ENCODE measurements around the gene SELENOM. TPM values are rescaled to one million over a fixed set of nuclear protein-coding genes. Genes with fewer than 3 reads are reported as not detected.
"Not testable (repeated sequence)": the region's sequence is repeated elsewhere in the genome, so short reads cannot be mapped to it uniquely, and the experiment has no call there.

The SELENOM gene
- total RNA-seq, 1 donor from 2014 or later, result 3.7 TPM

DNA sequence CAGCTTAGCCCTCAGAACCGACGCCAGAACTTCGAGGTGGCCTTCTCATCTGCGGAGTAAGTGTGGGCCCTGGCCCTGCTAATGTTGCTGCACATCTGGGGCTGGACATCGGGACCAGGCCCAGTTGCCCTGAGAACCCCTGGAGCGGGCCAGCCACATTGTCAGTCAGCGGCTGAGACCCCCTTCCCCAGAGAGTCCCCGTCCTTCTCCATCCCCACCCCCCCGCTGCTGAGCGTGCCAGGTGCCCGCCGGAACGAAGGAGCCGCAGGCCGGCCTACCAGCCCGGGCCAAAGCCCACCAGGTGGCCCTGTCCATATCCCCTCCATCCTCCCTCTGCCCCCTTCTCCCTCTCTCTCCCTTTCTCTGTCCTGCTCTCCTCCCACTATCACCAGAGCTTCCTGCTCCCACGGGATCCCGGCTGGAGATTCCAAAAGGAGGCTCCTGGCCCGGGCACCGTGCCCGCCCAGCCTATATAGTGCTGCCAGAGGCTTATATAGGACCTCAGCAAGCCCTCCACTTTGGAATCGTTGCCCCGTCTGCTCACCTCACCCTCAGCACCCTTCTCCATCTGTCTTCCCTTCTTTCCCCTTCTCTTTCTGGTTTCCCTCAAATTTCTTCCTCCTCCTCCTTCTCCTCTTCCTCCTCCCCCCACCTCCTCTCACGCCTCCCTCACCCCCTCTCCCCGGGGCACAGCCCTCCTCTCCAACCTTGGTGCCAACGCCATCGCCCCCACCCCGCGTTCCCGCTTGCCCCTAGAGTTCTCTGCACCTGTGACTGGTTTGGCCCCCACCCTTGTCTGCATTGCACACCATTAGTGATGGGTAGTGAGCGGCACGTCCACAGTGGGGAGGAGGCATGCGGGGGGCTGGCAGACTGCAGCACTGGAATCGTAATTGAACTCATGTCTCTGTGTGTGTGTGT, 7.3 kb downstream of the SELENOM start:
- Mint-ChIP-seq H3K36me3 (ENCODE audit: insufficient read depth) (peaks cover 13% of the 10 kb centered on the region), H3K4me3 (ENCODE audit: low read depth) (no peak overlapping the region), H3K9me3 (ENCODE audit: low read depth) (no peaks in the 10 kb centered on the region), H3K4me1 (ENCODE audit: low read depth) (no peaks in the 10 kb centered on the region), H3K27me3 (no peaks in the 10 kb centered on the region), H3K27ac (no peak overlapping the region)
- no peak for DNase-seq (ENCODE audit: low spot score, unreplicated experiment)
- TF ChIP-seq CTCF (IDR thresholded peaks at IDR 0.05; ENCODE audit: unreplicated experiment), result no peak

GRCh38 chr22:31099386-31099785, 8.0 kb downstream of the SELENOM start:
- Mint-ChIP-seq H3K36me3 (ENCODE audit: insufficient read depth) (peaks cover 14% of the 10 kb centered on the region), H3K27ac (no peak overlapping the region), H3K27me3 (no peaks in the 10 kb centered on the region), H3K4me1 (ENCODE audit: low read depth) (no peaks in the 10 kb centered on the region), H3K4me3 (ENCODE audit: low read depth) (no peak overlapping the region), H3K9me3 (ENCODE audit: low read depth) (no peaks in the 10 kb centered on the region)
- no peak for TF ChIP-seq CTCF (IDR thresholded peaks at IDR 0.05; ENCODE audit: unreplicated experiment)
- no peak for DNase-seq (ENCODE audit: low spot score, unreplicated experiment)

DNA sequence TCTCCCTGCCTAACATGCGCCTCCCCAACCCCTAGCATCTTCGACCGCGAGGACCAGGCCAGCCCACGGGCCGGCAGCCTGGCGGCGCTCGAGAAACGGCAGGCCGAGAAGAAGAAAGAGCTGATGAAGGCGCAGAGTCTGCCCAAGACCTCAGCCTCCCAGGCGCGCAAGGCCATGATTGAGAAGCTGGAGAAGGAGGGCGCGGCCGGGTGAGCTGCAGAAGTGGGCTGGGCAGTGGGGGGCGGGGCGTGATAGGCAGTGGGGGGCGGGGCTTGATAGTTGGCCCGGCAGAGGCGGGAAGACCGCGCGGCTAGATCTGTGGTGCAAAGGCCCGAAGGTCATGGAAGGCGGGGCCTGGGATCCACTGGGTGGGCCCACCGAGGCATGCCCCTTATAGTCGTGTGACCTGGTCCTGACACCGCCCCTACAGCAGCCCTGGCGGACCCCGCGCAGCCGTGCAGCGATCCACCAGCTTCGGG, 8.7 kb downstream of the SELENOM start:
- no peak overlapping the region for H3K4me3 Mint-ChIP-seq (ENCODE audit: low read depth)

DNA sequence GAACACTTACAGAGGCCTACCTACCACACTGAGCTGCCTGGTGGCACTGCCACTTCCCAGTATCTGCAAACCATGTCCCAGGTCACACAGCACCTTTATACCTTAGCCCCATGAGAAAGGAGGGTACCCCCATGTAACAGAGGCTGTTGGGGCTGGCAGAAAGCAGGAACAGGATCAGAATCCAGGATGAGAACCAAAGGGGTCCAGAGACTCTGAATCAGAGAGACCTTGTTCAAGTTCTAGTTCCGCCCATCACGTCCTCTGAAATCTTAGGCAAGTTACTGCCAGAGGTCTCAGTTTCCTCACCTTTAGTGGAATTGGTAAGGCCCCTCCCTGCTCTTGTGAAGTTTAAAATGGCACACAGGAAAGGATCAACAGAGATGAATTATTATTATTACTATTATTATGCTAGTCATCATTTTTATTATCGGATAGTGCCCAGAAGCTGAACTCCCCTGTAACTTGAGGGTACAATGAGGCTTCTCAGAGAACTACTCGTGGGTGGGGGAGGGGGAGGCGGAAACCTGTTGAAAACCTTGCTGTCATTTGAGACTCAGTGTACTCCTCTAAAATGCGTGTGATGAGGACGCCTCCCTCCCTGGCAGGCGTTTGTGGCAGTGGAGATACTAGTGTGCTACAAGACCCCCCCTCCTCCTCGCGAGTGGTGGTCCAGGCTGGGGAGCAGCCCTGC, 9.3 kb downstream of the SELENOM start:
- H3K27ac Mint-ChIP-seq, result no peak overlapping the region
- H3K9me3 Mint-ChIP-seq (ENCODE audit: low read depth), result no peaks in the 10 kb centered on the region
- H3K36me3 Mint-ChIP-seq (ENCODE audit: insufficient read depth), result peaks cover 14% of the 10 kb centered on the region
- H3K4me3 Mint-ChIP-seq (ENCODE audit: low read depth), result no peak overlapping the region
- H3K4me1 Mint-ChIP-seq (ENCODE audit: low read depth), result no peaks in the 10 kb centered on the region
- H3K27me3 Mint-ChIP-seq, result no peaks in the 10 kb centered on the region
- TF ChIP-seq CTCF (IDR thresholded peaks at IDR 0.05; ENCODE audit: unreplicated experiment), result no peak
- no peak for DNase-seq (ENCODE audit: low spot score, unreplicated experiment)

More for the DNA sequence above, 8.7 kb downstream of the SELENOM start:
- Mint-ChIP-seq H3K9me3 (ENCODE audit: low read depth) (no peaks in the 10 kb centered on the region), H3K27me3 (no peaks in the 10 kb centered on the region), H3K4me1 (ENCODE audit: low read depth) (no peaks in the 10 kb centered on the region), H3K27ac (no peak overlapping the region), H3K36me3 (ENCODE audit: insufficient read depth) (peaks cover 14% of the 10 kb centered on the region)
- no peak for DNase-seq (ENCODE audit: low spot score, unreplicated experiment)
- TF ChIP-seq CTCF (IDR thresholded peaks at IDR 0.05; ENCODE audit: unreplicated experiment), result no peak

DNA sequence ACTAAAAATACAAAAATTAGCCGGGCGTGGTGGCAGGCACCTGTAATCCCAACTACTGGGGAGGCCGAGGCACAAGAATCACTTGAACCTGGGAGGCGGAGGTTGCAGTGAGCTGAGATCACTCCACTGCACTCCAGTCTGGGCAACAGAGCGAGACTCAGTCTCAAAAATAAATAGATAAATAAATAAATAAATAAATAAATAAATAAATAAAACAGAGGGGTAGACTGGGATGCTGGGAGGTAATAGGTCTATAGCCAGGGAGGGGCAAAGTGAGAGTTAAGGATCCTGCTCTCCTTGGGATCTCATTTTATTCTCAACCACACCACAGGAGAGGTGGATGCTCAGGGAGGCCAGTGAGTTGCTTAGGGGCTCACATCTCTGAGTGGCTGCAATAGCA, 9.8 kb downstream of the SELENOM start:
- peaks cover 14% of the 10 kb centered on the region for H3K36me3 Mint-ChIP-seq (ENCODE audit: insufficient read depth)
- not testable (repeated sequence) for H3K4me1 Mint-ChIP-seq (ENCODE audit: low read depth); H3K9me3 Mint-ChIP-seq (ENCODE audit: low read depth); H3K27me3 Mint-ChIP-seq; DNase-seq (ENCODE audit: low spot score, unreplicated experiment); H3K27ac Mint-ChIP-seq; H3K4me3 Mint-ChIP-seq (ENCODE audit: low read depth)

All from progenitor cell of endocrine pancreas (in vitro differentiated cells).